GM19455 (cell line): ENCODE data around the gene GK.
A peak's percentile ranks its signal among the peaks of the same experiment; 100 is the strongest.
"Not testable (repeated sequence)": the region's sequence is repeated elsewhere in the genome, so short reads cannot be mapped to it uniquely, and the experiment has no call there.

Experiments
- ATAC-seq: cut with Tn5 transposase; IDR thresholded peaks from one replicate; pipeline ENCODE4 v1.9.1; 2021; ENCODE audit not compliant: unreplicated experiment

The GK gene

DNA sequence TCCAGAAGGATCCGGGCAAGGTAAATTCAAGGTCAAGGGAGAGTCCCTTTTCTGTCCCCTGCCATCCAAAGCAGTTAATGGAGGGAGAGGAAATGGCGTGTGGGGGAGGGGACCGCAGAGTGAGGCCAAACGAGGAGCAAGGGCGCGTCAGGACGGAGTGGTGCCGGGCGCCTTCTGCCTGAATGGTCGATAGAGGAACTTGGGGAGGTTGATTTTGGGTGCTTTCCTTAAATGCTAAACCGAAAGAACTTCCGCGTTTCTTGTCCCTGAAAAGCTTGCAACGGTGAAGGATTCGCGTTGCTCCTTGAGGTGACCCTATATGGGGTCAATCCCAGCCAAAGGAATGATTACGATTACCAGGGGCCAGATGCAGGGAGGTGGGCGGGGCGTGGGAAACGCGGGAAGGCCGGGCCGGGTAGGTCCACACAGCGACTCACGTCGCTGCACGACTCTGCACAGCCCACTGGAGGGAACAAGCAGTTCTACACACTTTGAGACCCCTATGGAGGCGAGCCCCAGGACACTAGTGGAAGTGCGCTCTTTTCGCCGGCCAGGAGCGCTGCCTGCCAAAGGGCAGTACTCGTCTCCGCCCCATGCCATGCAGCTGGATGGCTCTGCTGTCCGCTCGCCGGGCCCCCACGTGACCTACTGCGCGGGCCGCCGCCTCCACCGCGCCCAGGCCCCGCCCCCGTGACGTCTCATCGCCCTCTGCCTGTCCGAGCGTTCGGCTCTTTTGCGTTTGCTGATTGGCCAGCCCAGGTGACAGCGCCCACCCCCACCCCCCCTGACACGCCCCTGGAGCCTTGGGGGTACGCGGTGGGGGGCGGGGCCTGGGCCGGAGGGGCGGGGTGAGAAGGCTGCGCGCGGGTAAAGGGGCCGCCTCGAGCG is 452 bp upstream of the GK start:
- peak; percentile 92 for ATAC-seq

GRCh38 chrX:30654386-30654785 is 1.2 kb downstream of the GK start:
- not testable (repeated sequence) for ATAC-seq

DNA sequence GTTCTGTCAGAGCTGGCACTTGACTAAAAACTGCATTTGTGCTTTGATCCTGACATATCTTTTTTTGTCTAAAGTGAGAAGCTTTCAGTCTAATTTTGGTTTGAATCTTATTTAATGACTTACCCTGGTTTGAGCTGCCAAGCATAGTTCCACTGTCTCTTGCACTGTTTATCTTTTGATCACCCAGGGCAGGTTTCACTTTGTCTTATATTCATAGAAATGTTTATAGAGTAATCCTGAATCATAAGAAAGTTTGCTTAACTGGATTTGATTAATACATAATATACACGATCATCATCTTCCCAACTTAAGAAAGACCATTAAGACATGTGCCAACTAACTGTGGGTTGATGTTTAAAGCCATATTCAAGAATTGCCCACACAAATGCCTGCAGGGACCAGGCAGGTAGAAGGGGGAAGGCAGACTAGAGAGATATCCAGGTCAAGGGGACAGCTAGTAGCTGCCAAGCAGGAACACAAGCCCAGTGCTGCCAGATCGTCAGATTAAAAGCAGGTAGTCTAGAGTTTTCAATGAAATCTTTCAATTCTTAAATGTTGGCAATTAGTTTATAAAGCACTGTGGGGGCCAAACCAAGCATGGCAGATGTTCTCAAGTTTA is 1.9 kb downstream of the GK start:
- no peak for ATAC-seq

DNA sequence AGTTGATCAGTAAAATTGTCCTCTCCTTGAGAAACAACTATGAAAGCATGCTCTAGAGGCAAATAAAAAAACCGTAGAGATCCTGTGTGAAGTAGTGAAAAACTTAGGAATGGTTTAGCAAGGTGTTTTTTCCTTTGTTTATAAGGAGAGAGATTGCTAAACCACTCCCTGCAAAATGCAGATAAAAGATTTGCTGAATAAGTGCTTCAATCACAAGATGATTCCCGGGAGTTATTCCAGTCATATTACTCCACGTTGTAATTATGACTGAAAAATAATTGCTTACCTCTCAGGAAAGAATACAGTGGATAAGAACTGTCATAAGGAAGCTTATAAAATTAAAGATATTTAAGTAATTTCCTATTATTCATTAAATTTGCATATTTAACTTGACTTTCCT is 2.8 kb downstream of the GK start:
- no peak for ATAC-seq

DNA sequence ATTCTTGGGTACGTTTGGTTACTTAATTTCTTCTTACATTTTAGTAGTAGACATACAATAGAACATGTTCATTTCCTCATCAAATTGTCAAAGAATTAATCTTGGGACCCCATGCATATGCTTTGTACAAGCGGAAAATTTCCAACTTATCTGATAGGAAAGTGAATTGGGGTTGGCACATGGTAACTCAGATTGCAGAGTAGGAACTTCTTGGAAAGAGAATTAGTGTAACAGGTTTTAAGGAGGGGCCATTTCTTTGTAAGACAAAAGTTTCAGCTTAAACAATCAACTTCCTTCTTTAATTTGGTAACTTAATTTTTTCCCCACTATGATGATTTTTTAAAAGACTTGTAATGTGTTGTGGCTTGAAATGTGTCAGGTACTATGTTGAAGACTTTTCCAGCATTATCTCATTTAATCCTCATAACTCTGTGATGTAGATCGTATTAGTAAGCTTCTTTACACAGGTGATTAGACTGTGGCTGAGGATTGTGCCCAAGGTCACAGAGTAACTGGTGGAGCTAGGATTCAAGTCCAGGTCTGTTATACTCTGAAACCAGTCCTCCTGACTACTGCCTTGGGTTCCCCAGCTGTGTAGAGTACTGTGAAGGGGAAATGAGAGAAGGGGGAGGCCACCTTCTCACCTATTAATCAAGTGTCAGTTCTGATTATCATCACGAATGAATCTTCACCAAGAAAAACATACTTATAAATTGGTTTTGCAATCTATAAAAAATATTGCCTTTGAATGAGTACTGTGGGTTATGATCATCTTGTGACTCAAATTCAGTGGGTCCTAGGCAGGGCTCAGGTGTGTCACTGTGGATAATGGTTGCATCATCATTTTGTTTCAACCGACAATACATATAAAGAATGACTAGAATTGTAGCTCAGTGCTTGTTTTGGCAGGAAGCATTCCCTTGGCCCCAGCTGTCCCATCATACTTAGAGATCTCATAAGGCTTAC is 4.3 kb downstream of the GK start:
- ATAC-seq, result no peak

GRCh38 chrX:30659421-30659820 is 6.2 kb downstream of the GK start:
- ATAC-seq, result no peak

DNA sequence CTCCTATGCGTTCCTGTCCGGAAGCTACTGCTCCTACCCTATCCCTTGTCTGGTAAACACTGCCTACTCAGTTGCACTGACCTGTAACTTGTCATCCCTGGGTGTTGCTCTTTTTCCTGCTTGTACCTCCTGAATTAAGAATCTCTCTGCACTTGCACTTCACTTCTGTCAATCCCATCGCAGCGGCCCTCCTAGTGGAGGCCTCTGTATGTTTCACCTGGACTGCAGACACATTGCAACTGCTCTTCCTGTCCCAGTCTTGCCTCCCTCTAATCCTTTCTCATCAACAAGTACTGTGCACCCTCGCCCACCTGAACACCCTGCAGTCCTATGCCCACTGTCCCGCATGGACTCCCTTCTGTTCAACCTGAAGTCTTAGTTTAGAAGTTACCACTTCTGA is 8.0 kb downstream of the GK start:
- no peak for ATAC-seq

DNA sequence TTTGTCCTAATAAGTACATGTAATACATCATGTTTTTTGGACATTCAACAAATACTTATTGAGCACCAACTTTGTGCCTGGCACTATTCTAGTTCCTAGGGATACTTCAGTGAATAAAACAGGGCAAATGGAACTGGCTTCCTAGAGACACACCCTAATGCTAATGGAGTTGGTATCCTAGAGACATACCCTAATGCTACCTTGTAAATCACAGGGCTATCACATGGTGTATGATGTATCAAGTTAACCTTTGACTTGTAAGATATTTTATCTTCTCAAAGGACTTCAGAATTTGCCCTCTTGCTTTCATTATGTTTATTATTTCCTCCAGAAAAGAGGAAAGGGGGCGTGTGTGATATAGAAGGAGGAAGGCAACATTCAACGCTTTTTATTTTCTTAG is 10.1 kb downstream of the GK start:
- no peak for ATAC-seq

DNA sequence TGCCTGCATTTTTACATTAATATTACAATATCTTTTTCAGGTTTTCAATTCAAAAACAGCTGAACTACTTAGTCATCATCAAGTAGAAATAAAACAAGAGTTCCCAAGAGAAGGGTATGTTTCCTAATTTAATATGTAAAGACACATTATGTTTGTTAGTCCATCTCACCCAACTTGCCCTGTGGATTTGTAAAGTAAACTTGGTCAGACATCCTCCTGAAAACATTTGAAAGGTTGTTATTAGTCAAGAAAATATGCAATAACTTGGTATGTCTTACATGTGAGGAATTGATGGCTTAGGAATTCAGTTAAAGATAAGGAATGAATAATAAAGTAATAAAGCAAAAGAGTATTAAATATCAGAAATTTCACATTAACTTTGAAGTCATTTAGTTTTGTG is 12.2 kb downstream of the GK start:
- ATAC-seq, result no peak

GRCh38 chrX:30666094-30666493 is 12.9 kb downstream of the GK start:
- no peak for ATAC-seq

DNA sequence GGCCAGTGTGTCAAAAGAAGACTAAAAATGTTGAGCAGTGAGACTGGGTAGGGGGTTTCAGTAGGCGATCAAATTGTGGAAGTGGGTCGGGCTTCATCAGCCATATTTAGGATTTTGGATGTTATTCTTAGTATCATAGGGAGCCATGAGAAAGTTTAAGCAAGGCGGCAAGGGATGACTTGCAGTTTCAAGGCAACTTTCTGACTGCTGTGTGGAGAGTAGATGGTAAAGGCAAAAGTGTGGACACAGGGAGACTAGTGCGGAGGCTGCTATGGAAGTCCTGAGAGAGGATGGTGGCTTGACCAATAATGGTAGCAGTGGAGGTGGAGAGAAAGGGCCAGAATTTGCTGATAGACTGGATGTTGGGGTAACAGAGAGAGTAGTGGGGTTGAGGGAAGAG is 15.4 kb downstream of the GK start:
- ATAC-seq, result no peak

GRCh38 chrX:30671189-30671588 is 18.0 kb downstream of the GK start:
- ATAC-seq, result not testable (repeated sequence)

DNA sequence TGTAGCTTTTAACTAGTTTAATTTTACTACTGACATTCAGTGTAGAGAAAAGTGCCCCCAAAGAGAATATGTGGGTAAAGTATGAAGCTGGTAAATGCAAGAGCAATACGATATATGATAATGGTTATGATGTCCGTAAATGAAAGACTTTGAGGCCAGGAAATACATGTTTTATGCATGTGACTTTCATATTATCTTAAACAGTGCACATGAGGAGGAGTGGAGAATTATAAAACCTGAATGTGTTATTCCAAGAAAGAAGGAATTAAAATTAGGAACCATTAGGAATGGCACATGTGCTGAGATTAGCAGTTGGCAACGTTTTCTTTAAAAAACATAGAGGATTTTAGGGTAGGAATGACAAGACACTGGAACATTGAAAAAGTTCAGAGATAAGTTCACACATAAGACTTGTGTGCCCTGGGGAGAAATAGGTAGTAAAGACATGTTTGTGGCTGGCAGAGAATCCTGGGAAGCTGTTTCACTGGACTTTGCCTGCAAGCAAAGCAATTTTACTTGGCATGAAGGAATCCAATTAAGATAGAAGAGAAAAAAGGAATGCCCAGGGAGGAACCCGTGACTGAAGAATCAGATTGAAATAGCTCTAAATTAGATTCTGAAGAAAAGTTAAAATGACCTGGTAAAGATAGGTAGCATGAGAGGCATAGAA is 20.0 kb downstream of the GK start:
- ATAC-seq, result no peak

DNA sequence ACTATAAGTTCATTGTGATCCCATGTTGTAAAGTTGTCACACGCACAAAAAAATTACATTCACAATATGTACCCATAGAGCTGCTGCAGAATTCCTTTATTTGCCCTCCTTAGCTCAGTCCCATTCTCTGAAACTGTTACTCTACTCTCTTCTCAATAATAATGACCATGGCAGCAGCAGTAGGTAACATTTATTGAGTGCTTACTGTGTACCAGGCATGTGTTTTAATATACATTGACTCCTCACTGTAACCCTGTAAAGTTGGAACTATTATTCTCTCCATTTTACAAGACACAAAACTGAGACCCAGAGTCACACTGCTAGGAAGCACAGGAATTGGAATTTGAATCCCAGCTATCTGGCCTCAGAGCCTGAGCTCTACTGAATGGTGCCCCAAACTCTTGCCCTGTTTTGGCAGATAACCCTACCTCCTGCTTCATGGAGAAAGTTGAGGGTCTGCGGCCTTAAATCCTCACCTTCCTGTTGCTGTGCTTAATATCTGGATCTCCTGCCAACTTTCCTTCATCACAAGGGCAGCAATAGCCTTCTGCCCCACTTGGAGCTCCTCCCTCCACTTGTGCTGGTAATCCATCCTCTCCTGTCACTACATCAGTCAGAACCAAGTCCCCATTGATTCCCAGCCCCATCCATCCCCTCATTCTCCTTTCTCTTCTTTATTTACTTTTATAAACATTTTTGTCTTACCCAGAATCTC is 20.8 kb downstream of the GK start:
- ATAC-seq, result no peak

- no peak for ATAC-seq
These were observed 21.6 kb downstream of the GK start for GRCh38 chrX:30674799-30675198.

DNA sequence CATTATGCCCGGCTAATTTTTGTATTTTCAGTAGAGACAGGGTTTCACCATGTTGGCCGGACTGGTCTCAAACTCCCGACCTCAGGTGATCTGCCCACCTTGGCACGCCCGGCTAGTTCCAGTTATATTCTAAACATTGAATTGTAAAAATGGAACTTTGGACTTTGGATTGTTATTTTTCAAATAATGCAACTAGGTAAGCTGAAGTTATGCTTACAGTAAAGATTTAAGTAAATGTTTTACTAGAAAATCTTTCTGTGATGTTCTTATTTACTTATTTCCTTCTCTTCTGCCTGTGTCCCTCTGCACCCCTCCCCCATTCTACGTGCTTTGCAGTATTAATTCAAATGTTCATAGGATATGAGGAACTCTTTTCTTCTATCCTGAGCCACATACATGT is 26.1 kb downstream of the GK start:
- ATAC-seq, result no peak

GRCh38 chrX:30680618-30681017 is 27.4 kb downstream of the GK start:
- ATAC-seq, result no peak

DNA sequence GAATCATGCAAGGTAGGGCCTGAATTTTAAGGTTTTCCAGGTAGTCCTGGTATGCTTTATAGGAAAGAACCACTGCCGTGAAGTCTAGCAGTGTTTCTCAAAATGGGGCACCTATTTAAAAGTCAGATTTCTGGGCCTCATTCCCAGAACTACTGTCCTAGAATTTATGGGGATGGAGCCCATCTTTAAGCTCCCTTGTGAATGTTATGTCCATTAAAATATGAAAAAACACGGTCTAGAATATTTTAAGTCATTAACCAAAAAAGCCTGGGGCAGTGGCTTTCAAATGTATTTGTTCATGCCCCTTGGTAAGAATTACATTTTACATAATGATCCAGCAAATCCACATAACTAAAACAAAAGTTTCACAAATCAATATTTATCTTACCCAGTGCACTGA is 35.4 kb downstream of the GK start:
- ATAC-seq, result no peak

- ATAC-seq, result no peak
These were observed 35.9 kb downstream of the GK start for GRCh38 chrX:30689116-30689515.

DNA sequence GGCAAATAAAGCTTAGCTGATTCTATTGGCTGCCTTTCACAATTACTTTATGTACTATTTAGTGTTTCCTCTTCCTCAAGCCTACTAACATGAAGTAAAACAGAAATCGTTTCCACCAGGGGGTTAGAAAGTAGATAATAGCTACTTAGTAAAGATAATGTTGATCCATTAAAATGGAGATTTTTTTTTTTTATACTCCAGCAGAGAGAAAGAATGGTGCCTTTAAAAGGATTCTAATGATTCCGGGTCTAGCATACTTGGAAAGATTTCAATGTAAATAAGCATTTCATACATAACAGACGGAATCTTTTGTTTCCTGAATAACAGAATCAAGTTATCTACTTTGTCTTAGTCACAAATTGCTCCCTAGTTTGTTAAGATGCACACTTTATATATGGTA is 37.1 kb downstream of the GK start:
- ATAC-seq, result no peak
